Endothelial cell of umbilical vein (primary cell): Measurements from ENCODE around the gene TMEM50B.

ENCODE experiments used
- EZH2 ChIP-seq: IDR thresholded peaks from 2 replicates; pipeline ENCODE4 v1.6.1; 2012; ENCODE audit warnings: borderline replicate concordance, low read depth, mild to moderate bottlenecking, moderate library complexity, low read length, inconsistent platforms; ENCODE audit not compliant: severe bottlenecking
- JUN ChIP-seq: IDR thresholded peaks from 2 replicates; pipeline ENCODE4 v1.6.1; 2011; ENCODE audit warnings: borderline replicate concordance, low read depth; ENCODE audit not compliant: insufficient read length, insufficient read depth
- POLR2A ChIP-seq: IDR thresholded peaks from 2 replicates; pipeline ENCODE4 v1.6.1; 2012; ENCODE audit warnings: low read depth, mild to moderate bottlenecking, control low read depth, low read length
- POLR2AphosphoS5 ChIP-seq: IDR thresholded peaks from 2 replicates; pipeline ENCODE4 v1.6.1; 2012; ENCODE audit warnings: low read depth, mild to moderate bottlenecking, control low read depth, low read length, moderate library complexity; ENCODE audit not compliant: insufficient read depth
- TF ChIP-seq, protein P1 (sequence below), 2 donors: IDR thresholded peaks; 1 replicate in 1 of 2; 2 replicates in 1 of 2; pipeline ENCODE4 v1.5.1; 2011; ENCODE audit warnings: low read length in 2 of 2, mild to moderate bottlenecking in 2 of 2, moderate library complexity in 2 of 2, control low read depth in 1 of 2, inconsistent platforms in 1 of 2, low read depth in 1 of 2; ENCODE audit not compliant: insufficient read depth in 1 of 2; ENCODE audit errors: extremely low read depth in 1 of 2

DNA sequence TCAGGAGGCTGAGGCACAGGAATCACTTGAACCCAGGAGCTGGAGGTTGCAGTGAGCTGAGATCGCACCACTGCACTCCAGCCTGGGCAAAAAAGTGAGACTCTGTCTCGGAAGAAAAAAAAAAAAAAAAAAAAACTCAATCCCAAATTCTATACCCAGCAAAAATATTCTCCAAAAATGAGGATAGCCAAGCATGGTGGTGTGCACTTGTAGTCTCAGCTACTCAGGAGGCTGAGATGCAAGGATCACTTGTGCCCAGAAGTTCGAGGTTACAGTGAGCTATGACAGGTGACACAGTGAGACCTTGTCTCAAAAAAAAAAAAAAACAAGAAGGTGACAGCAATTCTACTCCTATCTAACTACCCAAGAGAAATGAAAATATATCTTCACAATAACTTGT is 6.4 kb downstream of the TMEM50B start:
- TF ChIP-seq, protein P1, sequence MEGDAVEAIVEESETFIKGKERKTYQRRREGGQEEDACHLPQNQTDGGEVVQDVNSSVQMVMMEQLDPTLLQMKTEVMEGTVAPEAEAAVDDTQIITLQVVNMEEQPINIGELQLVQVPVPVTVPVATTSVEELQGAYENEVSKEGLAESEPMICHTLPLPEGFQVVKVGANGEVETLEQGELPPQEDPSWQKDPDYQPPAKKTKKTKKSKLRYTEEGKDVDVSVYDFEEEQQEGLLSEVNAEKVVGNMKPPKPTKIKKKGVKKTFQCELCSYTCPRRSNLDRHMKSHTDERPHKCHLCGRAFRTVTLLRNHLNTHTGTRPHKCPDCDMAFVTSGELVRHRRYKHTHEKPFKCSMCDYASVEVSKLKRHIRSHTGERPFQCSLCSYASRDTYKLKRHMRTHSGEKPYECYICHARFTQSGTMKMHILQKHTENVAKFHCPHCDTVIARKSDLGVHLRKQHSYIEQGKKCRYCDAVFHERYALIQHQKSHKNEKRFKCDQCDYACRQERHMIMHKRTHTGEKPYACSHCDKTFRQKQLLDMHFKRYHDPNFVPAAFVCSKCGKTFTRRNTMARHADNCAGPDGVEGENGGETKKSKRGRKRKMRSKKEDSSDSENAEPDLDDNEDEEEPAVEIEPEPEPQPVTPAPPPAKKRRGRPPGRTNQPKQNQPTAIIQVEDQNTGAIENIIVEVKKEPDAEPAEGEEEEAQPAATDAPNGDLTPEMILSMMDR (IDR thresholded peaks at IDR 0.05; ENCODE audit: extremely low read depth in 1 of 2, insufficient read depth in 1 of 2, low read depth in 1 of 2, low read length in 2 of 2): no peak
- TF ChIP-seq POLR2AphosphoS5 (no peak), POLR2A (no peak), EZH2 (no peak), JUN (no peak)
